Measurements from ENCODE around the gene A3GALT2.

- TF ChIP-seq, protein P1, sequence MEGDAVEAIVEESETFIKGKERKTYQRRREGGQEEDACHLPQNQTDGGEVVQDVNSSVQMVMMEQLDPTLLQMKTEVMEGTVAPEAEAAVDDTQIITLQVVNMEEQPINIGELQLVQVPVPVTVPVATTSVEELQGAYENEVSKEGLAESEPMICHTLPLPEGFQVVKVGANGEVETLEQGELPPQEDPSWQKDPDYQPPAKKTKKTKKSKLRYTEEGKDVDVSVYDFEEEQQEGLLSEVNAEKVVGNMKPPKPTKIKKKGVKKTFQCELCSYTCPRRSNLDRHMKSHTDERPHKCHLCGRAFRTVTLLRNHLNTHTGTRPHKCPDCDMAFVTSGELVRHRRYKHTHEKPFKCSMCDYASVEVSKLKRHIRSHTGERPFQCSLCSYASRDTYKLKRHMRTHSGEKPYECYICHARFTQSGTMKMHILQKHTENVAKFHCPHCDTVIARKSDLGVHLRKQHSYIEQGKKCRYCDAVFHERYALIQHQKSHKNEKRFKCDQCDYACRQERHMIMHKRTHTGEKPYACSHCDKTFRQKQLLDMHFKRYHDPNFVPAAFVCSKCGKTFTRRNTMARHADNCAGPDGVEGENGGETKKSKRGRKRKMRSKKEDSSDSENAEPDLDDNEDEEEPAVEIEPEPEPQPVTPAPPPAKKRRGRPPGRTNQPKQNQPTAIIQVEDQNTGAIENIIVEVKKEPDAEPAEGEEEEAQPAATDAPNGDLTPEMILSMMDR (conservative IDR thresholded peaks at IDR 0.05): no peak
- TF ChIP-seq EZH2 (IDR thresholded peaks at IDR 0.05; ENCODE audit: low read depth): no peak
Observed at GRCh38 chr1:33307494-33307864, 13.4 kb downstream of the A3GALT2 start.

Data from PC-9 (cell line).